HepG2 (cell line): ENCODE data around the gene ASL. TPM values are rescaled to one million over a fixed set of nuclear protein-coding genes. Genes with fewer than 3 reads are reported as not detected.

Source experiments
- ATAC-seq: fragments of 200-7000 bp; cut with Tn5 transposase; 3 replicates; pipeline ENCODE4 v1.9.1; 2020; ENCODE audit warnings: mild to moderate bottlenecking, moderate library complexity
- BruUV-seq: library from RNA; stranded (reverse); fragments of 400-500 nt; replicated peaks from 2 replicates; lab custom pipeline; 2021; lab: Mats Ljungman, UMichigan
- CTCF ChIA-PET: fragments of 300-600 bp; formaldehyde crosslinking; extraction: SDS; loops from one replicate; lab custom pipeline; 2021; ENCODE audit warnings: low total read pairs, inconsistent platforms, low intra/inter-chr PET ratio; lab: Yijun Ruan, JAX
- POLR2A ChIA-PET: fragments of 350-600 bp; sonication (Branson Sonifier 250); formaldehyde crosslinking; loops from one replicate; lab custom pipeline; 2020; ENCODE audit warnings: antibody characterized with exemption, inconsistent platforms; lab: Yijun Ruan, JAX
- DNase-seq: peaks from one replicate; pipeline ENCODE4 v3.0.0-alpha.2; 2015; ENCODE audit warnings: low spot score
- FAIRE-seq: peaks from 3 replicates; lab custom pipeline; 2011; peaks lifted over from hg19 to GRCh38; lab: Jason Lieb, UNC
- H2AFZ ChIP-seq: one replicate; pipeline ENCODE4 v1.6.1; 2011; ENCODE audit warnings: low read length, inconsistent platforms
- H3K27ac ChIP-seq: fragments of 300-600 bp; 3 replicates; pipeline ENCODE4 v1.8.0; 2011; ENCODE audit warnings: mixed run types, mild to moderate bottlenecking, mixed read lengths, low read length, inconsistent platforms; ENCODE audit not compliant: insufficient read depth; ENCODE audit errors: extremely low read length
- H3K27me3 ChIP-seq, 2 experiments: fragments of 200-600 bp in 1 of 2; 2 replicates in 1 of 2; 3 replicates in 1 of 2; pipeline versions ENCODE4 v1.6.0 to v1.8.0; 2011; ENCODE audit warnings: low read length in 2 of 2, mild to moderate bottlenecking in 2 of 2, moderate library complexity in 2 of 2, inconsistent platforms in 1 of 2; ENCODE audit not compliant: insufficient read depth in 2 of 2, control insufficient read depth in 1 of 2
- H3K36me3 ChIP-seq, 2 experiments: fragments of 200-600 bp in 1 of 2; replicated peaks in 1 of 2; 2 replicates in 1 of 2; 3 replicates in 1 of 2; pipeline versions ENCODE4 v1.5.1 to v1.8.0; 2011; ENCODE audit warnings: low read length in 2 of 2, inconsistent platforms in 1 of 2; ENCODE audit not compliant: insufficient read depth in 2 of 2, control insufficient read depth in 1 of 2
- H3K4me1 ChIP-seq: 2 replicates; pipeline ENCODE4 v1.5.1; 2012; ENCODE audit warnings: low read length, inconsistent platforms; ENCODE audit not compliant: insufficient read depth
- H3K4me2 ChIP-seq: 2 replicates; pipeline ENCODE4 v1.6.0; 2011; ENCODE audit warnings: low read depth, low read length, inconsistent platforms
- H3K4me3 ChIP-seq, 3 experiments: fragments of 200-600 bp in 1 of 3; sonication (generic), shearing (Covaris generic) in 1 of 3; replicated peaks in 1 of 3; 2 replicates each; pipeline ENCODE4 v1.5.1; 2011 to 2016; ENCODE audit warnings: low read length in 3 of 3, inconsistent platforms in 2 of 3, low read depth in 2 of 3, mild to moderate bottlenecking in 2 of 3, control low read depth in 1 of 3, mixed read lengths in 1 of 3; ENCODE audit not compliant: insufficient read depth in 1 of 3
- H3K79me2 ChIP-seq: one replicate; pipeline ENCODE4 v1.6.1; 2011; ENCODE audit warnings: low read length, inconsistent platforms; ENCODE audit not compliant: insufficient read depth
- H3K9ac ChIP-seq: 2 replicates; pipeline ENCODE4 v1.6.0; 2011; ENCODE audit warnings: mild to moderate bottlenecking, low read depth, low read length, inconsistent platforms; ENCODE audit not compliant: insufficient read depth
- H3K9me3 ChIP-seq: 2 replicates; pipeline ENCODE4 v1.5.1; 2012; ENCODE audit warnings: mild to moderate bottlenecking, low read length
- H4K20me1 ChIP-seq: 2 replicates; pipeline ENCODE4 v1.6.0; 2011; ENCODE audit warnings: inconsistent platforms, mild to moderate bottlenecking, low read length, moderate library complexity; ENCODE audit not compliant: insufficient read depth
- GZF1 ChIP-seq: sonication (generic); formaldehyde crosslinking; IDR thresholded peaks from 2 replicates; pipeline ENCODE4 v1.5.1; 2020; ENCODE audit warnings: mild to moderate bottlenecking, missing genetic modification reagents
- HDAC1 ChIP-seq: sonication (generic); formaldehyde crosslinking; IDR thresholded peaks from 2 replicates; pipeline ENCODE4 v1.5.1; 2020; ENCODE audit warnings: mild to moderate bottlenecking, missing genetic modification reagents
- PHF20 ChIP-seq: sonication (generic); formaldehyde crosslinking; IDR thresholded peaks from 2 replicates; pipeline ENCODE4 v1.5.0; 2020; ENCODE audit warnings: mild to moderate bottlenecking, missing genetic modification reagents
- ZNF646 ChIP-seq: sonication (generic); formaldehyde crosslinking; IDR thresholded peaks from 2 replicates; pipeline ENCODE4 v1.9.0; 2021; ENCODE audit warnings: mild to moderate bottlenecking, missing genetic modification reagents
- ZNF776 ChIP-seq: sonication (generic); formaldehyde crosslinking; IDR thresholded peaks from 2 replicates; pipeline ENCODE4 v1.4.0; 2020; ENCODE audit warnings: mild to moderate bottlenecking, missing genetic modification reagents
- WGBS: methylation state at CpG from one replicate; pipeline ENCODE4 v1.1.6; 2017; ENCODE audit warnings: low lambda C conversion rate; 5-methylcytosine and 5-hydroxymethylcytosine counted together
- in situ Hi-C: cut with HindIII; loops from 2 replicates; pipeline ENCODE4 v1.10.0; 2017; ENCODE audit warnings: low pct_unique_long_range_greater_than_20kb; ENCODE audit not compliant: extremely low pct_ligation_motif_present
- intact Hi-C: fragments of 100-400 bp; cut with micrococcal nuclease; formaldehyde crosslinking; loops from one replicate; pipeline ENCODE4 v1.10.0; 2022; ENCODE audit not compliant: unreplicated experiment
- polyA plus RNA-seq, 8 experiments: library from polyadenylated mRNA; depleted of rRNA in 3 of 8; stranded (reverse) in 7 of 8; unstranded in 1 of 8; fragments of >200 nt; fragmentation: Illumina TruSeq in 4 of 8; extraction: Trizol in 4 of 8; gene quantifications; 2 replicates each; pipeline versions ENCODE4 v1.2.1 to v1.2.3, GENCODE V29; 2011 to 2016; ENCODE audit warnings: low read depth in 4 of 8, missing spikeins in 1 of 8, mixed read lengths in 1 of 8; ENCODE audit not compliant: insufficient read depth in 1 of 8
- total RNA-seq, 5 experiments: library from RNA; depleted of rRNA; stranded (reverse); fragments of >200 nt; fragmentation: Illumina TruSeq; extraction: Trizol; gene quantifications; 2 replicates each; pipeline ENCODE4 v1.2.3, GENCODE V29; 2016; ENCODE audit warnings: low read depth in 1 of 5

ASL gene
- total and polyA plus RNA-seq, 2 of the 13 experiments (the other 11 are each of a cell fraction or from before 2014, with no cell fraction given) = 71.4 to 96.5 TPM

GRCh38 chr7:66050337-66050957, 25.2 kb upstream of the ASL start:
- DNase-seq = no peak
- POLR2A ChIA-PET = interaction anchor here (1.0 to 1.3 kb wide), 2 partner anchors 26 to 65 kb away, joined by 3 to 4 read pairs; partner anchors contain the start of genes ASL and CRCP
- Histone ChIP-seq H3K9me3 (no peaks in the 10 kb centered on the region), H3K27me3 (no peaks in the 10 kb centered on the region), H3K36me3 (no peaks in the 10 kb centered on the region), H3K4me1 (peaks cover 40% of the 10 kb centered on the region), H3K9ac (0 out of 2 replicates have a peak overlapping the region, but pooled peaks have one; percentile 15)
- 3% methylated on average over 5 of the region's 7 CpGs for WGBS
- intact Hi-C loops (no loop called here), in situ Hi-C loops (no loop called here)
- no TSS peak for BruUV-seq
- FAIRE-seq = no peak
- TF ChIP-seq PHF20 (CRISPR knock-in tag) (no peak), ZNF776 (no peak), ZNF646 (CRISPR knock-in tag) (0 out of 2 replicates have a peak, but pooled peaks have one; percentile 41), GZF1 (peak; percentile 50; the same call in 1 of the 2 replicates), HDAC1 (CRISPR knock-in tag) (no peak)
- TF ChIP-seq, all 625 proteins: peak for 2
- no peaks in the 10 kb centered on the region for H3K79me2 ChIP-seq
- peak overlapping the region; percentile 67 for H3K4me2 ChIP-seq
- peak; percentile 73 for ATAC-seq
- H3K4me3 ChIP-seq = peak overlapping the region in 2 of 3 experiments; percentile 15 to 52; a peak in 3 of 6 replicates
- no peaks in the 10 kb centered on the region for H4K20me1 ChIP-seq
- H3K27ac ChIP-seq = peak overlapping the region; percentile 23
- CTCF ChIA-PET = no interaction called here
- H2AFZ ChIP-seq = no peak overlapping the region
